NCI-H748 (cell line): Measurements from ENCODE around the gene CACNG7.

ENCODE experiments used
- DNase-seq: peaks from one replicate; lab custom pipeline; 2025; ENCODE audit not compliant: unreplicated experiment; lab: John Stamatoyannopoulos, UW

Gene CACNG7

DNA sequence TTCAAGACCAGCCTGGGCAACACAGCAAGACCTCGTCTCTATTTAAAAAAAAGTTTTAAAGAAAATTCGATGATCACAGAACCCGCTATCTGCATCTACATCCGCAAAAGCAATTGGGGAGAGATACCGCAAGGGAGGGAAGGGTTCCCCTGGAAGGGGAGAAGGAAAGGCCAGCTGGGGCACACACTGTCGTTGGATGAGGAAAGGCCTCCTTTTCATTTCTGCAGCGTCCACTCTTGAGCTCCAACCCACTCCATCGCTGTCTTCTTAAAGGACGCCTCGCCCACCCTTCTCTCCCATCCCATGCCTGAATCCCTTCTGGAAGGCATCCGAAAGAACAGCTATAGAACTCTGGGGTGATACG is 30.3 kb upstream of the CACNG7 start:
- DNase-seq = no peak

DNA sequence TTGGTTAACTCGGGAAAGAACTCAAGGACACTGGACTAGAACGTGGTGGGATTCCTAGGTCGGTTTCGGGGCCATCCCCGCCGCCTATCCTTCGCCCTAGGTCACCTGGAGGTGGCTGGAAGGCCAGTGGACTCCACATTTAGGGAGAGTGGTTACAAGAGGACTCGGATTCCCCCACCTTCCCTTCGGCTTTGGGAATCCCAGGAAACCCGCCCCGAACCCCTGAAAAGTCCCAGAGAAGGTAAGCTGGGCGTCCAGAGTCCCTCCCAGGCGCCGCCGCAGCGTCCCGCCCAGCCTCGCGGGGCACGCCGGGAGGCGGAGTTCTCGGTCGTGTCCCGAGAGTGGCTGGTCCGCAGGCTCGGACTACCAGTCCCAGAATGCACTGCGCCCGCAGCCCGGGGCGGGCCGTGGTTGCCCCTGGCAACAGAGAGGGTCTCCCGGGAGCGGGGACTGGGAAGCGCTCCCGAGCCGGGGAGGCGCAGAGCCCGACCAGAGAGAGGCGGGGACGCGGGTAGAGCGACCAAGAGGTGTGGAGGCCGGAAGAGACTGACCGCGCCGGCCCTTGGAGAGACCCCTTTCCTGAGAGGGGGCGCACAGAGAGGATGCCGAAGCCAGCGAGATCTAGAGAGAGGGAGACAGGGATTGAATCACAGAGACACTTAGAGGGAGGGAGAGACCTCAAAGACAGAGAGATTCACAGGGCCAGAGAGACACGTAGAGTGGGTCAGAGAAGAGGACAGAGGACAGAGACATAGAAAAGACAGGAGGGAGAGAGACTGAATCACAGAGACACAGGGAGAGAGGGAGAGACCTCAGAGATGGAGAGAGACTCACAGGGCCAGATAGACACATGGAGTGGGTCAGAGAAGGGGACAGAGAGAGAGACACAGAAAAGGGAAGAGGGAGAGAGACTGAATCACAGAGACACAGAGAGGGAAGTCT is 29.7 kb upstream of the CACNG7 start:
- DNase-seq = peak; percentile 99

DNA sequence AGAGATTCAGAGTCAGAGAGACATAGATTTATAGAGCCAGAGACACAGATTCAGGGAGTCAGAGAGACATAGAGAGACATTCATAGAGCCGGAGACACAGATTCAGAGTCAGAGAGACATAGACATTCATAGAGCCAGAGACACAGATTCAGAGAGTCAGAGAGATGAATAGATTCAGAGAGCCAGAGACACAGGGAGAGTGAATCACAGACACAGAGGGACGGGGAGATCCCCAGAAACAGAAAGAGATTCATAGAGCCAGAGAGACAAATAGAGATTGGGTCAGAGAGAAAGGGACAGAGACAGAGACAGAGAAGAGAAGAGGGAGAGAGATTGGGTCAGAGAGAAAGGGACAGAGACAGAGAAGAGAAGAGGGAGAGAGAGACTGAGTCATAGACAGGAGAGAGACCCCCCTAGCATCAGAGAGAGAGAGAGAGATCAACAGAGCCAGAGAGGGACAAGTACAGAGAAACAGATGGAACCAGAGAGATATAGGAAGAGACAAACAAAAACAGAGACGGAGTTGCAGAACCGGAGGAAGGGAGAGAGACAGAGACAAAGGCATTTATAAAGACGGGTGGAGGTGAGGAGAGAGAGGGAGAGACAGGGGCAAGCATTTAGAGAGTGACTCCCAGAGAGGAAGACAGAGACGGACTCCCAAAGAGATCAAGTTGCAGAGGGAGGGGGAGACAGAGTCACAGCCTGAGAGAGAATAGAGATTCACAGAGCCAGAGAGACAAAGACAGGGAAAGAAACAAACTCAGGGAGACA is 28.2 kb upstream of the CACNG7 start:
- DNase-seq = peak; percentile 23

GRCh38 chr19:53881482-53882390 is 27.3 kb upstream of the CACNG7 start, which contains the start of gene PRKCG:
TSS of gene PRKCG (plus strand) at chr19:53882197. CDS start at chr19:53882495, 298 bp downstream.
- DNase-seq = peak; percentile 89

DNA sequence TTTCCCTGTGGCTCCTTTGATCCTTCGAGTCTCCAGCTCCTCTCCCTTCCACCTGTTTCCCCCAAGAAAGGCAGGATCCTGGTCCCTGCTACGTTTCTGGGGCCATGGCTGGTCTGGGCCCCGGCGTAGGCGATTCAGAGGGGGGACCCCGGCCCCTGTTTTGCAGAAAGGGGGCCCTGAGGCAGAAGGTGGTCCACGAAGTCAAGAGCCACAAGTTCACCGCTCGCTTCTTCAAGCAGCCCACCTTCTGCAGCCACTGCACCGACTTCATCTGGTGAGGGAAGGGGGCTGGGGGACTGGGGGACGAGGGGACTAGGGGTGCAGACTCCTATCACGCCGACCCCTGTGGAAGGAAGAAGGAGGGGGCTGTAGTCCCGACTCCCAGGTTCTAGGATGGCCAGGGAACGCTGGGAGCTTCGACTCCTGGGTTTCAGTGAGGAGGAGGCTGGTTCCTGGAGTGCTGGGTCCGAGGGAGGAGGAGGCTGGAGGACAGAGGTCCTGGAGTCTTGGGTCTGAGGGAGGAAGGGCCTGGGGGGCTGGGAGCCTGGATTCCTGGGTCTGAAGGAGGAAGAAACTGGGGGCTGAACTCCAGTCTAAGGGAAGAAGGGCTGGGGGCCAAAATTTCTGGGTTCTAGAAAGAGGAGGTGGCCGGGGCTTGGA is 26.6 kb upstream of the CACNG7 start:
- DNase-seq = no peak

DNA sequence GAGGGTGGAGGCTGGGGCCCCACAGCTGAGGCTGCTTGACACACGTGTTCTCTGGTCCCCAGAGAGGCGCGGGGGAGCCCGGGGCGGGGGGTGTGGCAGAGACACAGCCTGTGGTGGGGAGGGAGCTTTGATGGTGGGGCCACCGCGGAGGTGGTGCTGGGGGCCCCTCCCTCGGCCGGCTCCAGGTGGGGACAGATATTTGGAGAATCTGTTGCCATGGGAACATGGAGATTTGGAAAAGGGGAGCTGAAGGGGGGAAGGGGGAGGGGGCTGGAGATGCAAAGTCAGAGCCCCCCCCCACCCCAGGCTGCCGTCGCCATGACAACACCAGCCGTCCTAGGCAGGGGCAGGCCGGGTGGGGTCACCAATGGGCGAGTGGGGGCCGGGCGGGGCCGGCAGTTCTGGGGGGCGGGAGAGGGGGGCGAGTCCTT is 25.8 kb upstream of the CACNG7 start:
- DNase-seq = peak; percentile 46

GRCh38 chr19:53883741-53884140 is 25.3 kb upstream of the CACNG7 start:
- DNase-seq = no peak

GRCh38 chr19:53884256-53884655 is 24.8 kb upstream of the CACNG7 start:
- DNase-seq = no peak

- DNase-seq = no peak
These were observed 24.0 kb upstream of the CACNG7 start for GRCh38 chr19:53885036-53885435.

DNA sequence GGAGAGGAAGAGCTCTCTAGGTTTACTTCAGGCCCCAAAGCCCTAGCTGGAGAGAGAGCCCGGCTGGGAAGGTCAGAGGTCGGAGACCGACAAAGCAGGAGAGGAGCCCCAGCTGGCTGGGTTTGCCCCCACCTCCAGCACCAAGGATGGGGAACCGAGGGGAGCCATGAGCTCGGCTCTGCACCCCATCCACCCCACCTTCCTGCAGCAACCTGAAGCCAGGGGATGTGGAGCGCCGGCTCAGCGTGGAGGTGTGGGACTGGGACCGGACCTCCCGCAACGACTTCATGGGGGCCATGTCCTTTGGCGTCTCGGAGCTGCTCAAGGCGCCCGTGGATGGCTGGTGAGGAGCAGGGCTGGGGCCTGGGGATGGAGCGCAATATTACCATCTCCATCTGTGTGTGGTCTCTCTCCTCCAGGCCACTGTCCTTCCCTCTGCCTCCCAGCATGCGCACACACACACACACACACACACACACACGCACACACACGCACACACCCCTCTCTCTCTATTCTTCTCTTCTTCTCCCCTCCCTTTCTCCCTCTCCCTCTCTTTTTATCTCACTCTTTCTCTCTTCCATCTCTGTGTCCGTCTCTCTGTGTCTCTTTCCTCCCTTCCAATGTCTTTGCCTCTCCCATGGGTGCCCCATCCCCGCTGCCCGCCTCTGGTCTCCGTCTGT is 16.6 kb upstream of the CACNG7 start:
- no peak for DNase-seq

GRCh38 chr19:53892981-53893325 is 16.1 kb upstream of the CACNG7 start:
- no peak for DNase-seq

DNA sequence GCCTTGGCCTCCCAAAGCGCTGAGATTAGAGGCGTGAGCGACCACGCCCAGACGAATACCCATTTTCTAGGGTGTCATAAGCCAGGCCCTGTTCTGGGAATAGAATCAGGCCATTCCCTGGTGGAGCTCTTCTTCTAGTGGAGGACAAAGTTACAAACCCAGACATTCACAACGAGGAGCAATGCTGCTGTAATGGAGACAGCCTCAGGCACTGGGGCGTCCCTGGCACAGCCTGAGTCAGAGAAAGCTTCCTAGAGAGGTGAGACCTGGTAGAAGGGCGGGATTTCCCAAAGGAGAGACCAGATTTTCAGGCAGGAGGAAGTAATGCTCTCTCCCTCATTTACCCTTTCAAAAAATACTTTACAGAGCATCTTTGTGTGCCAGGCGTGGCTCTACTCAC is 14.4 kb upstream of the CACNG7 start:
- DNase-seq = no peak

- DNase-seq = no peak
These were observed 12.4 kb upstream of the CACNG7 start for GRCh38 chr19:53896682-53897081.

DNA sequence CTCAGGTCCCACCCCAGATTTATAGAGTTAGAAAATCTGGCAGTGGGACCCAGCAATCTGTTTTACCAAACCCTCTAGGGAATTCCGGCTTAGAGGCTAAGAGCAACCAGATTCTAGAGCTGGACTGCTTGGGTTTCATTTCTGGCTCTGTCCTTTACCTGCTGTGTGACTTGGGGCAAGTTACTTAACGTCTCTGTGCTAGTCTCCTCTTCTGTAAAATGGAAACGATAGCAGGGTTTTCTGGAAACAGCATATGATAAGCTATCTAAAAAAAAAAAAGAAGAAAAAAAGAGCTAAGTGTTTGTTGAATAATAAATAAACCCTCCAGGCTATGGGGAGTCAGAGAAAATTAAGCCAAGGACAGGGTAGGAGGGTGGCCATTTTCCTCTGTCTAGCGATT is 11.6 kb upstream of the CACNG7 start:
- DNase-seq = no peak

DNA sequence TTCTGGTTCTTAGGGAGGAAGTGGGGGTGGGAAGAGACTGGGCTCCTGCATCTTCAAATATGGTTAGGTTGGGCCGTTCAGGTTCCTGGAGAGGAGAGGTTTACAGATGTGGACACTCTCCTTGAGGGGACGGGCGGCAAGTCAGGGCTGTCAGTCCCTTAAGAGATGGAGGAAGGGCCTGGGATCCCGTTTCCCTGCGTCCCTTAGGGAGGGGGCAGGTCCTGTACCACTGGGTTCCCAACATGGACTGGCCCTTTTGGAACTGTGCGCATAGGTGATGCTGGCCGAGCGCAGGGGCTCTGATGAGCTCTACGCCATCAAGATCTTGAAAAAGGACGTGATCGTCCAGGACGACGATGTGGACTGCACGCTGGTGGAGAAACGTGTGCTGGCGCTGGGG is 10.9 kb upstream of the CACNG7 start:
- no peak for DNase-seq

DNA sequence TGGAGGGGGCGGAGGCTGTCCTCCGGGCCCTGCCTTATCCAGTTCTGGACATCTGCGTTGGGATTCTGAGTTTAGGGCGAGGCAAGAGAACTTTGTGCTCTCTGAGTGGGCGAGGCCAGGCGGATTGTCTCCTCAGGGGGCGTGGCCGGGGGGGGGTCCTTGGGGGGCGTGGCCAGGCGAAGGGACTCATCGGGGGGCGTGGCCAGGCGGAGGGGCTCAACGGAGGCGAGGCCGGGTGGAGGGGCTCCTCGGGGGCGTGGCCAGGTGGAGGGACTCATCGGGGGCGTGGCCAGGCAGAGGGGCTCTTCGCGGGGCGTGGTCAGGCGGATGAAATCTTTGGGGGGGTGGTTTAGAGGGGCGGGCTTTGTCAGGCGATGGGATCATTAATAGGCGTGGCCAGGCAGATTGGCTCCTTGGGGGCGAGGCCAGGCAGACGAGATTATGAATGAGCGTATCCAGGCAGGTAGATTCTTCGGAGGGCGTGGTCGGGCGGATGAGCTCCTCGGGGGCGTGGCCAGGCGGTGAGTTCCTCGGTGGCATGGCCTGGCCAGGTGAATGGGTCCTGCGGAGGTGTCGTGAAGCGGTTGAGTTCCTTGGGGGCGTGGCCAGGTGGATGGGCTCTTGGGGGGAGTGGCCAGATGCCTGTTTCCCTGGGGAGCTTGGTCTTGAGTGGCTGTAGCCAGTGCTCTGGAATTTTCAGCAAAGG is 10.3 kb upstream of the CACNG7 start:
- peak; percentile 53 for DNase-seq

DNA sequence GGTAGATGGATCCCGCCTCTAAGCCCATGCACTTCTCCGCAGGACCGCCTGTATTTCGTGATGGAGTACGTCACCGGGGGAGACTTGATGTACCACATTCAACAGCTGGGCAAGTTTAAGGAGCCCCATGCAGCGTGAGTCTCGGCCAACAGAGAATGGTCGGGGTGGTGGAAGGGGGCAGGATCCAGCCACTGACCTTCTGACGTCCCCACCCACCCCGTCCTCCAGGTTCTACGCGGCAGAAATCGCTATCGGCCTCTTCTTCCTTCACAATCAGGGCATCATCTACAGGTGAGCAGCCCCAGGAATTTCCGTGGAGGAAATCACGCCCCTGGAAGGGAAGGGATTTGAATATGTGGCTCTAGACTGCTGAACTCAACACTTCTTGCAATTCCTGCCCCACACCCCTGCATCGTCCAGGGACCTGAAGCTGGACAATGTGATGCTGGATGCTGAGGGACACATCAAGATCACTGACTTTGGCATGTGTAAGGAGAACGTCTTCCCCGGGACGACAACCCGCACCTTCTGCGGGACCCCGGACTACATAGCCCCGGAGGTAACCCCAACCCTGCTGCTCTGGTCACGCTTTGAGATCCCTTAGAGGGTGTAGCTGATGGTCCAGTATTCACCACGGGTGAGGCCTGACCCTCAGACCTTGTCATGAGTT is 8.8 kb upstream of the CACNG7 start:
- DNase-seq = no peak

DNA sequence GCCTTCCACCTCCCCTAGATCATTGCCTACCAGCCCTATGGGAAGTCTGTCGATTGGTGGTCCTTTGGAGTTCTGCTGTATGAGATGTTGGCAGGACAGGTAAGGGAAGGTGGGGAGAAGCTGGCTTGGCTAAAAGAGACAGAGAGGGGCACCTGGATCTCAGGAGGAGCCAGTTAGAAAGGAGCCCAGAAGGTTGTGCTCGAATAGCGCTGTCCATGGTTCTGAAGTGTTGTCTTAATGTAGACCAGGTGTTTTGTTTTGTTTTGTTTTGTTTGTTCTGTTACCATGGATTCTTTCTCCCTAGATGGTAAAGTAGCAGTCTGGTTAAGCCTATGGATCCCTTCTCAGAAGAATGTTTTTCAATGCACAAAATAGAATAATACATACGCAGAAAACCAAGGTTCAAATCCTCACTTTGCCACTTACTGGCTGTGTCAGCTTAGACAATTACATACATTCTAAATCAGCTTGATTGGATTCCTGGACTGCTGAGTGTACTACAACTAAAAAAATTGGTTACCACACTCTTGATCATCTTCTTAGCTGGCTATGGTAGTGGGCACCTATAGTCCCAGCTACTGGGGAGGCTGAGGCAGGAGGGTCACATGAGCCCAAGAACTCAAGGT is 5.9 kb upstream of the CACNG7 start:
- DNase-seq = peak; percentile 70
